SK-N-SH (cell line): ENCODE measurements around the gene TNFSF18. TPM values are rescaled to one million over a fixed set of nuclear protein-coding genes. Genes with fewer than 3 reads are reported as not detected.

ENCODE experiments used
- CTCF ChIA-PET: fragments of 300-600, 350-600 bp; formaldehyde crosslinking; extraction: SDS; loops from one replicate; lab custom pipeline; 2021; lab: Yijun Ruan, JAX
- POLR2A ChIA-PET: fragments of 350-600 bp; sonication (Branson Sonifier 250); formaldehyde crosslinking; extraction: SDS; loops from one replicate; lab custom pipeline; 2020; ENCODE audit warnings: antibody characterized with exemption, inconsistent platforms; lab: Yijun Ruan, JAX
- DNase-seq: peaks from one replicate; pipeline ENCODE4 v3.0.0; 2012
- H2AFZ ChIP-seq: fragments of 200-600 bp; sonication (generic); 2 replicates; pipeline ENCODE4 v1.8.1; 2016; ENCODE audit warnings: antibody characterized with exemption, mild to moderate bottlenecking, low read depth
- H3F3A ChIP-seq: fragments of 200-600 bp; sonication (generic); replicated peaks from 2 replicates; pipeline ENCODE3; 2016; ENCODE audit warnings: antibody characterized with exemption, mild to moderate bottlenecking; ENCODE audit not compliant: insufficient read depth
- H3K27ac ChIP-seq, 2 experiments: fragments of 200-500 bp in 1 of 2; fragments of 200-600 bp in 1 of 2; sonication (Bioruptor generic) in 1 of 2; sonication (generic), shearing (Covaris generic) in 1 of 2; 2 replicates each; pipeline versions ENCODE4 v1.5.1 to v1.6.1; 2014 to 2016; ENCODE audit warnings: low read depth in 2 of 2, inconsistent platforms in 1 of 2, low read length in 1 of 2, mild to moderate bottlenecking in 1 of 2, mixed read lengths in 1 of 2
- H3K27me3 ChIP-seq: fragments of 200-600 bp; sonication (generic), shearing (Covaris generic); 2 replicates; pipeline ENCODE4 v1.6.1; 2016; ENCODE audit warnings: mixed run types; ENCODE audit not compliant: insufficient read depth
- H3K36me3 ChIP-seq, 2 experiments: fragments of 200-500 bp in 1 of 2; fragments of 200-600 bp in 1 of 2; sonication (Bioruptor generic) in 1 of 2; sonication (generic) in 1 of 2; replicated peaks in 1 of 2; 2 replicates each; pipeline versions ENCODE3 to v1.5.1; 2014 to 2016; ENCODE audit warnings: low read length in 1 of 2, mild to moderate bottlenecking in 1 of 2; ENCODE audit not compliant: insufficient read depth in 2 of 2, control insufficient read depth in 1 of 2
- H3K4me1 ChIP-seq, 2 experiments: fragments of 200-500 bp in 1 of 2; fragments of 200-600 bp in 1 of 2; sonication (Bioruptor generic) in 1 of 2; sonication (generic), shearing (Covaris generic) in 1 of 2; 2 replicates each; pipeline versions ENCODE4 v1.5.1 to v1.6.1; 2014 to 2016; ENCODE audit warnings: low read depth in 1 of 2, low read length in 1 of 2, mixed run types in 1 of 2; ENCODE audit not compliant: insufficient read depth in 2 of 2, control insufficient read depth in 1 of 2
- H3K4me2 ChIP-seq: fragments of 200-600 bp; sonication (generic), shearing (Covaris generic); 2 replicates; pipeline ENCODE4 v1.6.1; 2017; ENCODE audit warnings: mixed run types
- H3K4me3 ChIP-seq, 2 experiments: fragments of 200-500 bp in 1 of 2; fragments of 200-600 bp in 1 of 2; sonication (Bioruptor generic) in 1 of 2; sonication (generic), shearing (Covaris generic) in 1 of 2; 2 replicates each; pipeline versions ENCODE4 v1.5.1 to v1.8.1; 2014 to 2016; ENCODE audit warnings: low read depth in 2 of 2, inconsistent platforms in 1 of 2, low read length in 1 of 2, mild to moderate bottlenecking in 1 of 2, mixed read lengths in 1 of 2, moderate library complexity in 1 of 2
- H3K79me2 ChIP-seq: fragments of 200-600 bp; sonication (generic); 2 replicates; pipeline ENCODE4 v1.8.1; 2017; ENCODE audit warnings: mild to moderate bottlenecking; ENCODE audit not compliant: insufficient read depth
- H3K9ac ChIP-seq: fragments of 200-600 bp; sonication (generic); 2 replicates; pipeline ENCODE4 v1.6.1; 2017; ENCODE audit warnings: mixed run types
- H3K9me2 ChIP-seq: fragments of 200-600 bp; sonication (generic); 2 replicates; pipeline ENCODE4 v1.6.1; 2017; ENCODE audit warnings: mixed run types
- H3K9me3 ChIP-seq: fragments of 200-600 bp; sonication (generic); 2 replicates; pipeline ENCODE4 v1.6.1; 2017; ENCODE audit warnings: mixed run types, mild to moderate bottlenecking, moderate library complexity
- H4K20me1 ChIP-seq: fragments of 200-600 bp; sonication (generic); 2 replicates; pipeline ENCODE4 v1.6.1; 2017; ENCODE audit warnings: mild to moderate bottlenecking, mixed run types; ENCODE audit not compliant: insufficient read depth
- ELF1 ChIP-seq: IDR thresholded peaks from 2 replicates; pipeline ENCODE4 v1.4.0; 2012
- FOXJ3 ChIP-seq: sonication (generic); formaldehyde crosslinking; IDR thresholded peaks from 2 replicates; pipeline ENCODE4 v1.5.1; 2020; ENCODE audit warnings: mild to moderate bottlenecking, missing genetic modification reagents
- GATA2 ChIP-seq: sonication (generic); formaldehyde crosslinking; IDR thresholded peaks from 2 replicates; pipeline ENCODE4 v1.5.0; 2020; ENCODE audit warnings: mild to moderate bottlenecking, missing genetic modification reagents
- MXI1 ChIP-seq: IDR thresholded peaks from 2 replicates; pipeline ENCODE4 v1.6.1; 2012; ENCODE audit warnings: mild to moderate bottlenecking, low read depth, low read length, improper control_type of control experiment
- NRF1 ChIP-seq: IDR thresholded peaks from 2 replicates; pipeline ENCODE4 v1.6.1; 2012; ENCODE audit warnings: low read depth, mild to moderate bottlenecking, low read length
- RFX5 ChIP-seq: IDR thresholded peaks from 2 replicates; pipeline ENCODE4 v1.6.1; 2012; ENCODE audit warnings: mild to moderate bottlenecking, improper control_type of control experiment, low read length
- RXRA ChIP-seq: IDR thresholded peaks from 2 replicates; pipeline ENCODE4 v1.4.0; 2012; ENCODE audit warnings: low read depth, mild to moderate bottlenecking, borderline replicate concordance
- SIN3A ChIP-seq: IDR thresholded peaks from 2 replicates; pipeline ENCODE4 v1.6.1; 2012; ENCODE audit warnings: low read depth, mild to moderate bottlenecking, low read length, moderate library complexity, borderline replicate concordance
- SMC3 ChIP-seq: IDR thresholded peaks from 2 replicates; pipeline ENCODE4 v1.6.1; 2012; ENCODE audit warnings: low read depth, low read length, improper control_type of control experiment
- TAF1 ChIP-seq: IDR thresholded peaks from 2 replicates; pipeline ENCODE4 v1.6.1; 2012; ENCODE audit warnings: low read depth, mild to moderate bottlenecking, low read length, moderate library complexity, borderline replicate concordance
- TCF12 ChIP-seq: IDR thresholded peaks from 2 replicates; pipeline ENCODE4 v1.4.0; 2012
- TEAD4 ChIP-seq: IDR thresholded peaks from 2 replicates; pipeline ENCODE4 v1.4.0; 2012; ENCODE audit warnings: mild to moderate bottlenecking, borderline replicate concordance; ENCODE audit not compliant: insufficient read depth
- polyA plus RNA-seq, 3 experiments: library from polyadenylated mRNA; depleted of rRNA; stranded (reverse); fragments of >200 nt; gene quantifications; 2 replicates each; pipeline ENCODE4 v1.2.3, GENCODE V29; 2012
- TF ChIP-seq, protein P1 (sequence below): fragments of 150-350 bp; IDR thresholded peaks from 2 replicates; pipeline ENCODE4 v1.6.1; 2017; ENCODE audit warnings: antibody characterized with exemption, low read length, low read depth, borderline replicate concordance
- TF ChIP-seq, protein P2 (sequence below): IDR thresholded peaks from 2 replicates; pipeline ENCODE4; 2012
- TF ChIP-seq, protein P3 (sequence below): fragments of 150-350 bp; IDR thresholded peaks from 2 replicates; pipeline ENCODE4 v1.6.1; 2016; ENCODE audit warnings: mild to moderate bottlenecking, low read depth, low read length
- TF ChIP-seq, protein P4 (sequence below): IDR thresholded peaks from 2 replicates; pipeline ENCODE4 v1.6.1; 2012; ENCODE audit warnings: mild to moderate bottlenecking, low read depth, low read length, moderate library complexity

Gene TNFSF18
- polyA plus RNA-seq, 1 of the 3 experiments (the other 2 are of a cell fraction), result 1.2 TPM

DNA sequence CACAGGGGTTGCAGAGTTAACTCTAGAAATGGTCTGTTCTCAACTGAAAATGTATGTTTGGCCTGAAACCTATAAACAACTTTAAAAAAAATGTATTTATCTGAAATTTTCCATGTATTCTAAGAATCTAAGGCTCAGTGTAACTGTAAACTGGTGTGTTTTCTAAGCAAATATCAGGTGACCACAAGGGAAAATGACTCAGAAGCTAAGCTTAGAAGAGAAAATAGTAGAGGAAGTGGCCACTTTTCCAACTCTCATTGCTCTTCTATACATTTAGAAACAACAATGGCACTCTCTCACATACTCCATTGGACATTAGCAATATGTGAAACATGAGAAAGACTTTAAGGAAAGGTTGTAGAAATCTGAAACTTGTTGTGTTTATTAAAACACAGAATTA lies 7.5 kb downstream of the TNFSF18 start:
- POLR2A ChIA-PET, result no interaction called here
- no peak overlapping the region for H3K4me3 ChIP-seq
- H3K4me2 ChIP-seq, result no peak overlapping the region

More for the DNA sequence above, 7.5 kb downstream of the TNFSF18 start:
- no peak overlapping the region for H2AFZ ChIP-seq
- no peaks in the 10 kb centered on the region for H3F3A ChIP-seq
- no peaks in the 10 kb centered on the region for H4K20me1 ChIP-seq
- H3K9me3 ChIP-seq, result no peaks in the 10 kb centered on the region
- no peak overlapping the region for H3K9ac ChIP-seq
- H3K27me3 ChIP-seq, result no peaks in the 10 kb centered on the region
- no peak overlapping the region for H3K27ac ChIP-seq
- H3K79me2 ChIP-seq, result no peaks in the 10 kb centered on the region
- CTCF ChIA-PET, result interaction anchor here (0.6 kb wide), 1 partner anchor 193 kb away, joined by 3 read pairs; no protein-coding TSS in a partner anchor
- H3K36me3 ChIP-seq, result peaks cover 0 to 5% of the 10 kb centered on the region in 2 experiments
- DNase-seq, result no peak
- H3K9me2 ChIP-seq, result no peaks in the 10 kb centered on the region
- peaks cover 0 to 10% of the 10 kb centered on the region in 2 experiments; a peak in 2 of 4 replicates for H3K4me1 ChIP-seq
- no peak for TF ChIP-seq NRF1
- TF ChIP-seq RXRA, result no peak
- TF ChIP-seq, protein P1, sequence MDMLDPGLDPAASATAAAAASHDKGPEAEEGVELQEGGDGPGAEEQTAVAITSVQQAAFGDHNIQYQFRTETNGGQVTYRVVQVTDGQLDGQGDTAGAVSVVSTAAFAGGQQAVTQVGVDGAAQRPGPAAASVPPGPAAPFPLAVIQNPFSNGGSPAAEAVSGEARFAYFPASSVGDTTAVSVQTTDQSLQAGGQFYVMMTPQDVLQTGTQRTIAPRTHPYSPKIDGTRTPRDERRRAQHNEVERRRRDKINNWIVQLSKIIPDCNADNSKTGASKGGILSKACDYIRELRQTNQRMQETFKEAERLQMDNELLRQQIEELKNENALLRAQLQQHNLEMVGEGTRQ, result no peak
- TF ChIP-seq ELF1, result no peak
- TF ChIP-seq RFX5, result no peak
- no peak for TF ChIP-seq FOXJ3
- TF ChIP-seq SMC3, result no peak
- TF ChIP-seq, protein P2, sequence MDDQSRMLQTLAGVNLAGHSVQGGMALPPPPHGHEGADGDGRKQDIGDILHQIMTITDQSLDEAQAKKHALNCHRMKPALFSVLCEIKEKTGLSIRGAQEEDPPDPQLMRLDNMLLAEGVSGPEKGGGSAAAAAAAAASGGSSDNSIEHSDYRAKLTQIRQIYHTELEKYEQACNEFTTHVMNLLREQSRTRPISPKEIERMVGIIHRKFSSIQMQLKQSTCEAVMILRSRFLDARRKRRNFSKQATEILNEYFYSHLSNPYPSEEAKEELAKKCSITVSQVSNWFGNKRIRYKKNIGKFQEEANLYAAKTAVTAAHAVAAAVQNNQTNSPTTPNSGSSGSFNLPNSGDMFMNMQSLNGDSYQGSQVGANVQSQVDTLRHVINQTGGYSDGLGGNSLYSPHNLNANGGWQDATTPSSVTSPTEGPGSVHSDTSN, result no peak
- TF ChIP-seq, protein P3, sequence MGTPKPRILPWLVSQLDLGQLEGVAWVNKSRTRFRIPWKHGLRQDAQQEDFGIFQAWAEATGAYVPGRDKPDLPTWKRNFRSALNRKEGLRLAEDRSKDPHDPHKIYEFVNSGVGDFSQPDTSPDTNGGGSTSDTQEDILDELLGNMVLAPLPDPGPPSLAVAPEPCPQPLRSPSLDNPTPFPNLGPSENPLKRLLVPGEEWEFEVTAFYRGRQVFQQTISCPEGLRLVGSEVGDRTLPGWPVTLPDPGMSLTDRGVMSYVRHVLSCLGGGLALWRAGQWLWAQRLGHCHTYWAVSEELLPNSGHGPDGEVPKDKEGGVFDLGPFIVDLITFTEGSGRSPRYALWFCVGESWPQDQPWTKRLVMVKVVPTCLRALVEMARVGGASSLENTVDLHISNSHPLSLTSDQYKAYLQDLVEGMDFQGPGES, result no peak
- no peak for TF ChIP-seq MXI1
- TF ChIP-seq, protein P4, sequence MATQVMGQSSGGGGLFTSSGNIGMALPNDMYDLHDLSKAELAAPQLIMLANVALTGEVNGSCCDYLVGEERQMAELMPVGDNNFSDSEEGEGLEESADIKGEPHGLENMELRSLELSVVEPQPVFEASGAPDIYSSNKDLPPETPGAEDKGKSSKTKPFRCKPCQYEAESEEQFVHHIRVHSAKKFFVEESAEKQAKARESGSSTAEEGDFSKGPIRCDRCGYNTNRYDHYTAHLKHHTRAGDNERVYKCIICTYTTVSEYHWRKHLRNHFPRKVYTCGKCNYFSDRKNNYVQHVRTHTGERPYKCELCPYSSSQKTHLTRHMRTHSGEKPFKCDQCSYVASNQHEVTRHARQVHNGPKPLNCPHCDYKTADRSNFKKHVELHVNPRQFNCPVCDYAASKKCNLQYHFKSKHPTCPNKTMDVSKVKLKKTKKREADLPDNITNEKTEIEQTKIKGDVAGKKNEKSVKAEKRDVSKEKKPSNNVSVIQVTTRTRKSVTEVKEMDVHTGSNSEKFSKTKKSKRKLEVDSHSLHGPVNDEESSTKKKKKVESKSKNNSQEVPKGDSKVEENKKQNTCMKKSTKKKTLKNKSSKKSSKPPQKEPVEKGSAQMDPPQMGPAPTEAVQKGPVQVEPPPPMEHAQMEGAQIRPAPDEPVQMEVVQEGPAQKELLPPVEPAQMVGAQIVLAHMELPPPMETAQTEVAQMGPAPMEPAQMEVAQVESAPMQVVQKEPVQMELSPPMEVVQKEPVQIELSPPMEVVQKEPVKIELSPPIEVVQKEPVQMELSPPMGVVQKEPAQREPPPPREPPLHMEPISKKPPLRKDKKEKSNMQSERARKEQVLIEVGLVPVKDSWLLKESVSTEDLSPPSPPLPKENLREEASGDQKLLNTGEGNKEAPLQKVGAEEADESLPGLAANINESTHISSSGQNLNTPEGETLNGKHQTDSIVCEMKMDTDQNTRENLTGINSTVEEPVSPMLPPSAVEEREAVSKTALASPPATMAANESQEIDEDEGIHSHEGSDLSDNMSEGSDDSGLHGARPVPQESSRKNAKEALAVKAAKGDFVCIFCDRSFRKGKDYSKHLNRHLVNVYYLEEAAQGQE, result no peak
- TF ChIP-seq TAF1, result no peak
- no peak for TF ChIP-seq TCF12
- no peak for TF ChIP-seq TEAD4
- TF ChIP-seq SIN3A, result no peak
- no peak for TF ChIP-seq GATA2 (CRISPR knock-in tag)
